GM12891 (cell line): ENCODE measurements around the gene RASSF4.

ENCODE experiments used
- PAX5 ChIP-seq: IDR thresholded peaks from 2 replicates; pipeline ENCODE4 v1.6.1; 2011; ENCODE audit warnings: low read length, moderate library complexity, mild to moderate bottlenecking; ENCODE audit not compliant: insufficient read depth, severe bottlenecking
- POLR2A ChIP-seq: IDR thresholded peaks from 2 replicates; pipeline ENCODE4 v1.6.1; 2011; ENCODE audit warnings: low read depth, low read length, control low read depth
- POLR2AphosphoS5 ChIP-seq: IDR thresholded peaks from 2 replicates; pipeline ENCODE4 v1.6.1; 2011; ENCODE audit warnings: low read depth, low read length, control low read depth
- TAF1 ChIP-seq: IDR thresholded peaks from 2 replicates; pipeline ENCODE4 v1.6.1; 2011; ENCODE audit warnings: low read depth, low read length, control low read depth

- no peak for TF ChIP-seq POLR2A
- TF ChIP-seq TAF1, result no peak
- TF ChIP-seq PAX5, result no peak
- TF ChIP-seq POLR2AphosphoS5, result no peak
Observed at GRCh38 chr10:44998146-44998631, 38.6 kb downstream of the RASSF4 start.
